HAP-1 (cell line): ENCODE data around the gene ZMIZ1.
"Not testable (repeated sequence)": the region's sequence is repeated elsewhere in the genome, so short reads cannot be mapped to it uniquely, and the experiment has no call there.

Source experiments
- DNase-seq, 2 experiments: peaks; one replicate each; pipeline ENCODE4 v3.0.0-alpha.2; 2016 to 2020; ENCODE audit warnings: low spot score in 2 of 2
- H3K27me3 ChIP-seq: fragments of 250-450 bp; sonication (Bioruptor Pico); 2 replicates; pipeline ENCODE4 v1.5.1; 2020; ENCODE audit warnings: low read depth, mild to moderate bottlenecking, moderate library complexity
- H3K36me3 ChIP-seq: fragments of 250-450 bp; sonication (Bioruptor Pico); replicated peaks from 2 replicates; pipeline ENCODE4 v1.5.1; 2020; ENCODE audit warnings: mild to moderate bottlenecking
- H3K4me1 ChIP-seq: fragments of 250-450 bp; sonication (Bioruptor Pico); 2 replicates; pipeline ENCODE4 v1.5.1; 2020; ENCODE audit warnings: mild to moderate bottlenecking
- H3K4me3 ChIP-seq: fragments of 250-450 bp; sonication (Bioruptor Pico); 2 replicates; pipeline ENCODE4 v1.5.1; 2020; ENCODE audit warnings: mild to moderate bottlenecking, moderate library complexity
- H3K9me3 ChIP-seq: fragments of 250-450 bp; sonication (Bioruptor Pico); 2 replicates; pipeline ENCODE4 v1.5.1; 2020; ENCODE audit warnings: mild to moderate bottlenecking, moderate library complexity
- in situ Hi-C: fragments of 300-500 bp; cut with MboI; formaldehyde crosslinking; loops from 3 replicates; pipeline ENCODE4 v1.14.3; 2020; ENCODE audit warnings: low sequenced_read_pairs, inconsistent platforms, mixed read lengths

Gene ZMIZ1

DNA sequence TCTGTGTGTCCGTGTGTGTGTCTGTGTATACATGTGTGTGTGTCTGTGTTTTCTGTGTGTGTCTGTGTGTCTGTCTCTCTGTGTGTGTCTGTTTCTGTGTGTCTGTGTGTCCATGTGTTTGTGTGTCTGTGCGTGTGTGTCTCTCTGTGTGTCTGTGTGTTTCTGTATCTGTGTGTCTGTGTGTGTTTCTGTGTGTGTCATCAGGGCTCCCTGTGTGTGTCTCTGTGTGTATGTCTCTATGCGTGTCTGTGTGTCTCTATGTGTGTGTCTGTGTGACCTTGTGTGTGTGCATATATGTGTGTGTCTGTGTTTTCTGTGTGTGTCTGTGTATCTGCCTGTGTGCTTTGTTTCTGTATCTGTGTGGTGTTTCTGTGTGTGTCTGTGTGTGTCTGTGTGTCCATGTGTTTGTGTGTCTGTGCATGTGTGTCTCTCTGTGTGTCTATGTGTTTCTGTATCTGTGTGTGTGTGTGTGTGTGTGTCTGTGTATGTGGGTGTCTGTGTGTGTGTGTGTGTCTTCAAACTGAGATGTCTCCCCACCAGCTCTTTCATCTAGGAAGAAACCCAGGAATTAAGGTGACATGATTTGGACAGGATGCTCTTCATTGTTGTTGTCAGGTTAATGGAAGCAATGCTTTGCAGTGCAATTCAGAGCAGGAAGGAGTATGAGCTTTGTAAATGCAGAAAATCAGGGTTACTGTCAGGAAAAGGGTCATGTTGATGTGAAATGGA, 257.8 kb downstream of the ZMIZ1 start:
- Histone ChIP-seq H3K4me3 (no peak overlapping the region), H3K27me3 (no peaks in the 10 kb centered on the region), H3K9me3 (no peaks in the 10 kb centered on the region), H3K4me1 (no peaks in the 10 kb centered on the region), H3K36me3 (no peaks in the 10 kb centered on the region)
- DNase-seq: no peak
- in situ Hi-C loops: no loop called here

GRCh38 chr10:79327090-79327457, 258.3 kb downstream of the ZMIZ1 start:
- no peaks in the 10 kb centered on the region for H3K27me3 ChIP-seq
- no peaks in the 10 kb centered on the region for H3K36me3 ChIP-seq
- H3K9me3 ChIP-seq: no peaks in the 10 kb centered on the region
- H3K4me3 ChIP-seq: no peak overlapping the region
- DNase-seq: no peak
- H3K4me1 ChIP-seq: no peaks in the 10 kb centered on the region
- in situ Hi-C loops: no loop called here

- Histone ChIP-seq H3K27me3 (no peaks in the 10 kb centered on the region), H3K4me1 (no peaks in the 10 kb centered on the region), H3K36me3 (no peaks in the 10 kb centered on the region), H3K4me3 (no peak overlapping the region), H3K9me3 (no peaks in the 10 kb centered on the region)
- in situ Hi-C loops: no loop called here
- no peak for DNase-seq
Measured at GRCh38 chr10:79328147-79328701, 259.5 kb downstream of the ZMIZ1 start.

DNA sequence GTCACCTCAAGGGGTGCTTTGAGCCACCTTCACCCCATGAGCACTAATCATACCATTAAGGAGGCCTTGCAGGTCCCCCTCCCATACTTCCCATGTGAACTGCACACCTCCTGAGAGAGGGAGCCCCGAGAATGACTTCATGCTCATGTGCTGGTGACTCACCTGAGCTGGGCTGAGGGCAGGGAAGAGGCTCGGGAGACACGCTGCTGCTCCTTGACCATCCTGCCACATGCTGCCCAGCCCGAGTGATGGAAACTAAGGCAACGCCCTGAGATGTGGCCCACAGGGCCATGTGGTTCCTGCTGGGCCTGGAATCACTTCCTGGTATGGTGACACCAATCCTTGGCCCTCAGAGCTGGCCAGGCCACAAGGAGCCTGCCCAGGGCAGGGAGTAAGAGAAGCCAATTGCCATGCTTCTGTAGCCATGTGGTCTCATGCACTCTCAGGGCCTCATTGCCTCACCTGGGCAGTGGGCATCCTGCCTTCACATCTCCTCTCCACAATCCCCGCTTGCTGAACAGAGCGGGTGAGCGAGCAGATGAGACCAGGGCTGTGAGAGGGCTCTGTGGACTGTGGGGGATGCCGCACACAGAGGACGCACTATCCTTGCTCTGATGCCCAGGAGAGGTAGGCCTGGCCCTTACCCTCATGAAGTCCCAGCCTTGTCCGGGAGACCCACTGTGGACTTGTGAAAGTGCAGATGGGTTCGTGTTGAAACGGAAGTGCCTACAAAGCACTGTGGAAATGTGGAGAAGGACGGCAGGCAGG, 260.2 kb downstream of the ZMIZ1 start:
- H3K27me3 ChIP-seq: no peaks in the 10 kb centered on the region
- no peak for DNase-seq
- no peaks in the 10 kb centered on the region for H3K4me1 ChIP-seq
- in situ Hi-C loops: no loop called here
- H3K36me3 ChIP-seq: no peaks in the 10 kb centered on the region
- H3K9me3 ChIP-seq: no peaks in the 10 kb centered on the region
- no peak overlapping the region for H3K4me3 ChIP-seq

DNA sequence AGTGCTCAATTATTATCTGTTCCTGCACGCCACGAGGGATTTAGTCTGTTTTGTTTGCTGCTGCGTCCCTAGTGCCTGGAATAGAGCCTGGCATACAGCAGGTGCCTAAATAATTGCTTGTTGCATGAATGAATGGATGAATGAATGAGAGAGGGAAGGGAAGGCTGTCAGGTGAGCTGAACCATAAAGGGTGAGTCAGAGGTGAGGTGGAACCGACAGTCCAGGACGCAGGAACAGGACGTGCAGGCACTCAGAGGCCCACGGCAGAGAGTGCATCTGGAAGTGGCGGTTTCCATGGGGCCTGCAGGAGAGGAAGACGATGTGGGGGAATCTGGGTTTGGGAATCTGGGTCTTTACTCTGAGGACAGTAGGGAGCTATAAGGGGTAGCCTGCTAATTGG, 260.8 kb downstream of the ZMIZ1 start:
- Histone ChIP-seq H3K27me3 (no peaks in the 10 kb centered on the region), H3K4me3 (no peak overlapping the region), H3K9me3 (no peaks in the 10 kb centered on the region), H3K4me1 (no peaks in the 10 kb centered on the region), H3K36me3 (no peaks in the 10 kb centered on the region)
- in situ Hi-C loops: no loop called here
- no peak for DNase-seq

GRCh38 chr10:79331226-79331625, 262.5 kb downstream of the ZMIZ1 start:
- Histone ChIP-seq H3K36me3 (no peaks in the 10 kb centered on the region), H3K4me1 (no peaks in the 10 kb centered on the region), H3K27me3 (no peaks in the 10 kb centered on the region), H3K4me3 (no peak overlapping the region), H3K9me3 (no peaks in the 10 kb centered on the region)
- no peak for DNase-seq
- in situ Hi-C loops: no loop called here

DNA sequence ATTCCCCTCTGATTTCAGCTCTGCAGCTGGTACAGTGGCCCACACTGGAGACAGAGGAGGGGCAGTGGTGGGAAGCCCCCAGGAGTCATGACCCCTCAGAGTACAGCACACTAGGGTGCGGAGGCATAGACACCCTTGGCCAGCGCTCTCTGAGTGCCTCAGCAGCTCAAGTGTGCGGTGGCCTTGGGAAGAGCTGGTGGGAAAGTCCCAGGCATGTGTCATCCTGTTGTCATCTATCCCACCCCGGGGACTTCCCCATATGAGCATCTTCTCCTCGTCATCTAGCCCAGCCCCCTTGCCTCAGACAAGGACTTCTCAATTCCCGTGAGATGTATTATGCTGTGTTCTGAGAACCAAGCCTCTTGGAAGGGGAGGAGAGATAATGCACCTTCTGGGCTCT, 262.9 kb downstream of the ZMIZ1 start:
- Histone ChIP-seq H3K4me3 (no peak overlapping the region), H3K9me3 (no peaks in the 10 kb centered on the region), H3K36me3 (no peaks in the 10 kb centered on the region), H3K27me3 (no peaks in the 10 kb centered on the region), H3K4me1 (no peaks in the 10 kb centered on the region)
- DNase-seq: no peak
- in situ Hi-C loops: no loop called here

DNA sequence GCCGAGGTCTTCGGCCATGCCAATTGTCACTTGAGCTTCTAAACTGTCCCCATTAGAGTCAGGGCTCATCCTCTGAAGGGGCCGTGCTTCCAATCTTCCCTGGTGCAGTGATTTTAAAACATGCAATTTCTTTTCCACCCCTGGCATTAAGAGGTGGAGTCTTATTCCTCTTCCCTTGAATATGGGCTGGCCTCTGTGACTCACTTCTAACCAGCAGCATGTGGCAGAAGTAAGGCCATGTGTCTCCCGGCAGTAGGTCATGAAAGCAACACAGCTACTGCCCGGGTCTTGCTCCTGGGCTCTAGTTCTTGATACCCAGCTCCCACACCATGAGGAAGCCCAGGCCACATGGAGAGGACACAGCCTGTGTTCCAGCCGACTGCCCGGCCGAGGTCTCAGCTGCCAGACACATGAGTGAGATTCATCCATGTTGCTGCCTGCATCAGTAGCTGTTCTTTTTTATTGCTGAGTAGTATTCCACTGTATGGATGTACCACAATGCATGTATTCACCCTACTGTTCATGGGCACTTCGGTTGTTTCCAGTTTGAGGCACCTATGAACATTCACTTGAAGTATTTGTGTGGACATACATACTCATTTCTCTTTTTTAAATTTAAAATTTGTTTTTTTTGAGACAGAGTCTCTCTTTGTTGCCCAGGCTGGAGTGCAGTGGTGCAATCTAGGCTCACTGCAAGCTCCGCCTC, 264.0 kb downstream of the ZMIZ1 start:
- H3K27me3 ChIP-seq, in situ Hi-C loops, H3K4me1 ChIP-seq, H3K4me3 ChIP-seq, DNase-seq, H3K36me3 ChIP-seq, H3K9me3 ChIP-seq: not testable (repeated sequence)

GRCh38 chr10:79333513-79333912, 264.7 kb downstream of the ZMIZ1 start:
- no peaks in the 10 kb centered on the region for H3K27me3 ChIP-seq
- H3K4me3 ChIP-seq: no peak overlapping the region
- DNase-seq: no peak
- no peaks in the 10 kb centered on the region for H3K4me1 ChIP-seq
- H3K36me3 ChIP-seq: no peaks in the 10 kb centered on the region
- H3K9me3 ChIP-seq: no peaks in the 10 kb centered on the region
- in situ Hi-C loops: no loop called here

GRCh38 chr10:79334573-79334972, 265.8 kb downstream of the ZMIZ1 start:
- no peak for DNase-seq
- in situ Hi-C loops: no loop called here
- Histone ChIP-seq H3K36me3 (no peaks in the 10 kb centered on the region), H3K4me1 (no peaks in the 10 kb centered on the region), H3K4me3 (no peak overlapping the region), H3K9me3 (no peaks in the 10 kb centered on the region), H3K27me3 (no peaks in the 10 kb centered on the region)

- H3K27me3 ChIP-seq: no peaks in the 10 kb centered on the region
- no peak for DNase-seq
- no peaks in the 10 kb centered on the region for H3K36me3 ChIP-seq
- no peaks in the 10 kb centered on the region for H3K9me3 ChIP-seq
- in situ Hi-C loops: no loop called here
- H3K4me1 ChIP-seq: no peaks in the 10 kb centered on the region
- no peak overlapping the region for H3K4me3 ChIP-seq
Measured at GRCh38 chr10:79335094-79335469, 266.3 kb downstream of the ZMIZ1 start.

- Histone ChIP-seq H3K27me3 (no peaks in the 10 kb centered on the region), H3K36me3 (no peaks in the 10 kb centered on the region), H3K9me3 (no peaks in the 10 kb centered on the region), H3K4me1 (no peaks in the 10 kb centered on the region), H3K4me3 (no peak overlapping the region)
- in situ Hi-C loops: no loop called here
- DNase-seq: no peak
Measured at GRCh38 chr10:79335470-79336235, 266.9 kb downstream of the ZMIZ1 start.

GRCh38 chr10:79336276-79336675, 267.5 kb downstream of the ZMIZ1 start:
- H3K4me1 ChIP-seq: no peaks in the 10 kb centered on the region
- in situ Hi-C loops: no loop called here
- no peaks in the 10 kb centered on the region for H3K9me3 ChIP-seq
- no peak for DNase-seq
- no peaks in the 10 kb centered on the region for H3K27me3 ChIP-seq
- no peaks in the 10 kb centered on the region for H3K36me3 ChIP-seq
- H3K4me3 ChIP-seq: no peak overlapping the region
